Activated naive CD8-positive, alpha-beta T cell treated with anti-CD3 and anti-CD28 coated beads, Interleukin-2, amount 10 ng/mL, durations not matched to agents 7 days and 5 days (primary cell): Measurements from ENCODE around the gene HPS4. TPM values are rescaled to one million over a fixed set of nuclear protein-coding genes. Genes with fewer than 3 reads are reported as not detected.
A peak's percentile ranks its signal among the peaks of the same experiment; 100 is the strongest.

Experiments
- ATAC-seq: fragments of 150-1000 bp; cut with Tn5 transposase; one replicate; pipeline ENCODE4 v1.10.0; 2021; ENCODE audit warnings: low read depth, moderate library complexity
- POLR2A ChIA-PET: fragments of 350-600 bp; sonication (Branson Sonifier 250); formaldehyde crosslinking; loops from one replicate; lab custom pipeline; 2021; ENCODE audit warnings: antibody characterized with exemption; lab: Charles Lee
- DNase-seq: peaks from one replicate; pipeline ENCODE4 v3.0.0; 2021
- H3K27ac Mint-ChIP-seq: one replicate; pipeline ENCODE4 v1.8.0; 2022; ENCODE audit warnings: mild to moderate bottlenecking, mixed read lengths
- H3K27me3 Mint-ChIP-seq: one replicate; pipeline ENCODE4 v1.8.0; 2022; ENCODE audit warnings: mild to moderate bottlenecking, moderate library complexity, mixed read lengths
- H3K36me3 Mint-ChIP-seq: one replicate; pipeline ENCODE4 v1.8.0; 2021; ENCODE audit warnings: mild to moderate bottlenecking, mixed read lengths
- H3K4me1 Mint-ChIP-seq: one replicate; pipeline ENCODE4 v1.8.0; 2021; ENCODE audit warnings: mixed read lengths
- H3K4me3 Mint-ChIP-seq: one replicate; pipeline ENCODE4 v1.8.0; 2022; ENCODE audit warnings: mild to moderate bottlenecking, moderate library complexity, mixed read lengths
- H3K9me3 Mint-ChIP-seq: one replicate; pipeline ENCODE4 v1.8.0; 2021; ENCODE audit warnings: mixed read lengths
- total RNA-seq, 2 experiments: library from RNA; stranded (reverse); gene quantifications; one replicate each; pipeline ENCODE4 v1.2.3, GENCODE V29; 2021

HPS4 gene
- total RNA-seq, 2 experiments from 2014 or later, result 42.6 to 48.2 TPM

- H3K36me3 Mint-ChIP-seq, result peaks cover 28% of the 10 kb centered on the region
- H3K4me1 Mint-ChIP-seq, result peaks cover 46% of the 10 kb centered on the region
- POLR2A ChIA-PET, result no interaction called here
- no peak for ATAC-seq
- no peaks in the 10 kb centered on the region for H3K9me3 Mint-ChIP-seq
- H3K4me3 Mint-ChIP-seq, result no peak overlapping the region
- DNase-seq, result no peak
- no peak overlapping the region for H3K27ac Mint-ChIP-seq
- H3K27me3 Mint-ChIP-seq, result no peaks in the 10 kb centered on the region
These were observed 6.8 kb downstream of the HPS4 start for GRCh38 chr22:26476705-26477340.

- Mint-ChIP-seq H3K4me1 (peaks cover 31% of the 10 kb centered on the region), H3K36me3 (peaks cover 25% of the 10 kb centered on the region), H3K27ac (no peak overlapping the region), H3K9me3 (no peaks in the 10 kb centered on the region), H3K4me3 (no peak overlapping the region), H3K27me3 (no peaks in the 10 kb centered on the region)
- POLR2A ChIA-PET, result interaction anchor here (1.3 kb wide), 1 partner anchor 8 kb away, joined by 5 read pairs; the partner anchor contains the start of genes HPS4 and SRRD
- ATAC-seq (no peak), DNase-seq (no peak)
These were observed 8.9 kb downstream of the HPS4 start for GRCh38 chr22:26474682-26475081.

- no peaks in the 10 kb centered on the region for H3K9me3 Mint-ChIP-seq
- peaks cover 7% of the 10 kb centered on the region for H3K4me1 Mint-ChIP-seq
- peaks cover 19% of the 10 kb centered on the region for H3K36me3 Mint-ChIP-seq
- no peak for DNase-seq
- H3K27ac Mint-ChIP-seq, result no peak overlapping the region
- ATAC-seq, result no peak
- POLR2A ChIA-PET, result no interaction called here
- H3K4me3 Mint-ChIP-seq, result no peak overlapping the region
- H3K27me3 Mint-ChIP-seq, result no peaks in the 10 kb centered on the region
These were observed 12.1 kb downstream of the HPS4 start for GRCh38 chr22:26471522-26471921.

GRCh38 chr22:26470807-26471206, 12.8 kb downstream of the HPS4 start:
- POLR2A ChIA-PET, result no interaction called here
- DNase-seq (no peak), ATAC-seq (no peak)
- Mint-ChIP-seq H3K27me3 (no peaks in the 10 kb centered on the region), H3K27ac (no peak overlapping the region), H3K9me3 (no peaks in the 10 kb centered on the region), H3K36me3 (peaks cover 19% of the 10 kb centered on the region), H3K4me1 (peaks cover 5% of the 10 kb centered on the region), H3K4me3 (no peak overlapping the region)

GRCh38 chr22:26466196-26466595, 17.4 kb downstream of the HPS4 start:
- ATAC-seq, result no peak
- POLR2A ChIA-PET, result no interaction called here
- no peak overlapping the region for H3K27ac Mint-ChIP-seq

GRCh38 chr22:26464312-26464711, 19.3 kb downstream of the HPS4 start:
- H3K9me3 Mint-ChIP-seq, result no peaks in the 10 kb centered on the region
- H3K4me1 Mint-ChIP-seq, result no peaks in the 10 kb centered on the region
- peaks cover 18% of the 10 kb centered on the region for H3K36me3 Mint-ChIP-seq
- no peak overlapping the region for H3K4me3 Mint-ChIP-seq
- DNase-seq (no peak), ATAC-seq (no peak)
- POLR2A ChIA-PET, result interaction anchor here (1.3 kb wide), 1 partner anchor 18 kb away, joined by 3 read pairs; no protein-coding TSS in a partner anchor
- no peaks in the 10 kb centered on the region for H3K27me3 Mint-ChIP-seq
- H3K27ac Mint-ChIP-seq, result no peak overlapping the region

More at GRCh38 chr22:26466196-26466595, 17.4 kb downstream of the HPS4 start:
- Mint-ChIP-seq H3K4me3 (no peak overlapping the region), H3K4me1 (no peaks in the 10 kb centered on the region), H3K27me3 (no peaks in the 10 kb centered on the region), H3K9me3 (no peaks in the 10 kb centered on the region), H3K36me3 (peaks cover 17% of the 10 kb centered on the region)
- no peak for DNase-seq

- no peaks in the 10 kb centered on the region for H3K27me3 Mint-ChIP-seq
- H3K27ac Mint-ChIP-seq, result no peak overlapping the region
- no peak for ATAC-seq
- DNase-seq, result no peak
- peaks cover 16% of the 10 kb centered on the region for H3K36me3 Mint-ChIP-seq
- H3K4me3 Mint-ChIP-seq, result no peak overlapping the region
- H3K4me1 Mint-ChIP-seq, result no peaks in the 10 kb centered on the region
- H3K9me3 Mint-ChIP-seq, result no peaks in the 10 kb centered on the region
- POLR2A ChIA-PET, result no interaction called here
These were observed 19.9 kb downstream of the HPS4 start for GRCh38 chr22:26463688-26464087.

- no peak overlapping the region for H3K27ac Mint-ChIP-seq
- POLR2A ChIA-PET, result no interaction called here
- ATAC-seq (no peak), DNase-seq (no peak)
- H3K36me3 Mint-ChIP-seq, result peaks cover 17% of the 10 kb centered on the region
- no peaks in the 10 kb centered on the region for H3K27me3 Mint-ChIP-seq
- no peaks in the 10 kb centered on the region for H3K4me1 Mint-ChIP-seq
- no peak overlapping the region for H3K4me3 Mint-ChIP-seq
- H3K9me3 Mint-ChIP-seq, result no peaks in the 10 kb centered on the region
These were observed 20.4 kb downstream of the HPS4 start for GRCh38 chr22:26463101-26463661.

GRCh38 chr22:26462641-26463040, 20.9 kb downstream of the HPS4 start:
- Mint-ChIP-seq H3K36me3 (peaks cover 14% of the 10 kb centered on the region), H3K27ac (no peak overlapping the region), H3K9me3 (no peaks in the 10 kb centered on the region), H3K4me1 (no peaks in the 10 kb centered on the region), H3K27me3 (no peaks in the 10 kb centered on the region), H3K4me3 (no peak overlapping the region)
- POLR2A ChIA-PET, result interaction anchor here (0.6 kb wide), 1 partner anchor 24 kb away, joined by 3 read pairs; no protein-coding TSS in a partner anchor
- DNase-seq (no peak), ATAC-seq (no peak)

GRCh38 chr22:26462051-26462450, 21.5 kb downstream of the HPS4 start:
- Mint-ChIP-seq H3K36me3 (peaks cover 14% of the 10 kb centered on the region), H3K27me3 (no peaks in the 10 kb centered on the region), H3K9me3 (no peaks in the 10 kb centered on the region), H3K4me3 (no peak overlapping the region), H3K4me1 (no peaks in the 10 kb centered on the region), H3K27ac (no peak overlapping the region)
- no peak for DNase-seq
- POLR2A ChIA-PET, result interaction anchor here (0.6 kb wide), 1 partner anchor 25 kb away, joined by 3 read pairs; no protein-coding TSS in a partner anchor
- ATAC-seq, result no peak

- no peak overlapping the region for H3K4me3 Mint-ChIP-seq
- POLR2A ChIA-PET, result interaction anchor here (0.5 kb wide), 1 partner anchor 14 kb away, joined by 3 read pairs; no protein-coding TSS in a partner anchor
- DNase-seq (peak; percentile 52), ATAC-seq (no peak)
- no peaks in the 10 kb centered on the region for H3K4me1 Mint-ChIP-seq
- H3K9me3 Mint-ChIP-seq, result no peaks in the 10 kb centered on the region
- H3K36me3 Mint-ChIP-seq, result peaks cover 12% of the 10 kb centered on the region
- no peaks in the 10 kb centered on the region for H3K27me3 Mint-ChIP-seq
- H3K27ac Mint-ChIP-seq, result peak overlapping the region; percentile 48
These were observed 22.3 kb downstream of the HPS4 start for GRCh38 chr22:26461188-26461810.

- no peaks in the 10 kb centered on the region for H3K9me3 Mint-ChIP-seq
- POLR2A ChIA-PET, result no interaction called here
- H3K36me3 Mint-ChIP-seq, result peaks cover 18% of the 10 kb centered on the region
- no peak overlapping the region for H3K27ac Mint-ChIP-seq
- H3K4me1 Mint-ChIP-seq, result no peaks in the 10 kb centered on the region
- no peak overlapping the region for H3K4me3 Mint-ChIP-seq
- ATAC-seq, result no peak
- no peaks in the 10 kb centered on the region for H3K27me3 Mint-ChIP-seq
- no peak for DNase-seq
These were observed 23.4 kb downstream of the HPS4 start for GRCh38 chr22:26460202-26460601.

GRCh38 chr22:26457661-26458272, 25.8 kb downstream of the HPS4 start:
- H3K9me3 Mint-ChIP-seq, result no peaks in the 10 kb centered on the region
- no peak overlapping the region for H3K4me3 Mint-ChIP-seq
- no peaks in the 10 kb centered on the region for H3K27me3 Mint-ChIP-seq
- H3K27ac Mint-ChIP-seq, result peak overlapping the region; percentile 21
- DNase-seq, result peak; percentile 20
- POLR2A ChIA-PET, result no interaction called here
- peaks cover 13% of the 10 kb centered on the region for H3K36me3 Mint-ChIP-seq
- ATAC-seq, result no peak
- H3K4me1 Mint-ChIP-seq, result peaks cover 3% of the 10 kb centered on the region
